Prostate gland (tissue), 2 donors: ENCODE measurements around the gene AUTS2. TPM values are rescaled to one million over a fixed set of nuclear protein-coding genes. Genes with fewer than 3 reads are reported as not detected.

Source experiments
- DNase-seq: peaks from one replicate; pipeline ENCODE4 v3.0.0-alpha.2; 2019; ENCODE audit warnings: low spot score
- H3K27ac ChIP-seq, 2 donors: fragments of 200-600 bp; sonication (generic); 2 replicates each; pipeline ENCODE4 v1.5.1; 2017 to 2019
- H3K27me3 ChIP-seq: fragments of 200-600 bp; sonication (generic); replicated peaks from 2 replicates; pipeline ENCODE4 v1.5.1; 2019; ENCODE audit not compliant: insufficient read depth
- H3K36me3 ChIP-seq, 2 donors: fragments of 200-600 bp; sonication (generic); 1 replicate in 1 of 2; 2 replicates in 1 of 2; pipeline versions ENCODE4 v1.5.1 to v1.8.1; 2017 to 2019
- H3K4me1 ChIP-seq: fragments of 200-600 bp; sonication (generic); replicated peaks from 2 replicates; pipeline ENCODE4 v1.5.1; 2019
- H3K4me3 ChIP-seq, 2 donors: fragments of 200-600 bp; sonication (generic); 2 replicates each; pipeline ENCODE4 v1.5.1; 2017 to 2019
- H3K9me3 ChIP-seq: fragments of 200-600 bp; sonication (generic); 2 replicates; pipeline ENCODE4 v1.5.1; 2017
- CTCF ChIP-seq, 4 experiments: fragments of 200-600 bp in 2 of 4; fragments of 450-650 bp in 2 of 4; sonication (generic) in 2 of 4; IDR thresholded peaks; 1 replicate in 3 of 4; 2 replicates in 1 of 4; pipeline ENCODE4 v1.5.1; 2016 to 2019; ENCODE audit warnings: antibody characterized with exemption in 4 of 4, mild to moderate bottlenecking in 2 of 4, moderate library complexity in 2 of 4
- POLR2A ChIP-seq: fragments of 450-650 bp; IDR thresholded peaks from one replicate; pipeline ENCODE4 v1.6.1; 2016; ENCODE audit warnings: antibody characterized with exemption, mild to moderate bottlenecking
- POLR2AphosphoS5 ChIP-seq: sonication (generic); formaldehyde crosslinking; IDR thresholded peaks from one replicate; pipeline ENCODE4 v1.6.1; 2017; ENCODE audit warnings: antibody characterized with exemption
- WGBS: methylation state at CpG from one replicate; pipeline ENCODE4 v1.1.5; 2018; 5-methylcytosine and 5-hydroxymethylcytosine counted together
- intact Hi-C: fragments of 100-400 bp; cut with DNase I; formaldehyde crosslinking; loops from one replicate; pipeline ENCODE4 v1.14.2; 2022
- total RNA-seq, 2 donors: library from RNA; depleted of rRNA; stranded (reverse); fragments of >200 nt; gene quantifications; one replicate each; pipeline ENCODE4 v1.1.0, GENCODE V29; 2016

Gene AUTS2
- total RNA-seq, 2 donors from 2014 or later = 25.0 to 55.2 TPM

- no peaks in the 10 kb centered on the region for H3K4me1 ChIP-seq
- intact Hi-C loops = no loop called here
- no peak for DNase-seq
- no peaks in the 10 kb centered on the region for H3K36me3 ChIP-seq
- H3K9me3 ChIP-seq = no peaks in the 10 kb centered on the region
- H3K27ac ChIP-seq = no peak overlapping the region
- no peaks in the 10 kb centered on the region for H3K27me3 ChIP-seq
- H3K4me3 ChIP-seq = no peak overlapping the region
- TF ChIP-seq POLR2A (no peak), POLR2AphosphoS5 (no peak), CTCF (IDR thresholded peaks at IDR 0.05) (no peak)
Measured at GRCh38 chr7:69903410-69903809, 305.1 kb downstream of the AUTS2 start.

DNA sequence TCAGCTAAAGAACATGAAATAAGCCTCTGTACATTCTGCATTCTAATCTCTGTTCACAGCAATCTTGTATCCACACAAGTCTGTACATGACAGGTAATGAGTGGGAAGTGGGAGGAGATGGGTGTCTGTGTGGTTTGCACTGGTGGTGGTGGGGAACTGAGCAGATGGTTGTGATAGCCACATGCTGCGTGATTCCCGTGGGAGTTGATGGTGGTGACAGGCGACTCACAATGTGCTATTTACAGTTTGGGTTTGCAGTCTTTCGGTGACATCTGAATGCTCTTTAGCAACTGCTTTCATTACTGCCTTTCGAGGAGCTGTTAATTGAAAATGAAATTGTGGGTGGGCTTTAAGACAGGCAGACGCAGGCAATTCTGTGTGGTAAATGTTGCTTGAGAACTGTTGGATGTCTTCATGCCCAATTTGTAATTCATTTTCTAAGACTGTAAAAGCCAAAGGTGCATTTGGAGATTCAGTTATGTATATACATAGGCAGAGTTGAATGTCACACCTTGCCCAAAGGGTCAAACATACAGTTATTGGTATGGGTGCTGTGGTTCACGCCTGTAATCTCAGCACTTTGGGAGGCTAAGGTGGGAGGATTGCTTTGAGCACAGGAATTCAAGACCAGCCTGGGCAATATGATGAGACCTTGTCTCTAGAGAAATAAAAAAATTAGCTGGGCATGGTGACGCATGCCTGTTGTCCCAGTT is 308.2 kb downstream of the AUTS2 start:
- H3K27me3 ChIP-seq = no peaks in the 10 kb centered on the region
- no peak for TF ChIP-seq POLR2A
- no peak for TF ChIP-seq POLR2AphosphoS5
- TF ChIP-seq CTCF (IDR thresholded peaks at IDR 0.05) = no peak
- H3K9me3 ChIP-seq = no peaks in the 10 kb centered on the region
- WGBS = 86% methylated on average over 8 of the region's 8 CpGs
- no peaks in the 10 kb centered on the region for H3K36me3 ChIP-seq
- H3K4me1 ChIP-seq = no peaks in the 10 kb centered on the region
- no peak for DNase-seq
- intact Hi-C loops = no loop called here
- no peak overlapping the region for H3K4me3 ChIP-seq
- no peak overlapping the region for H3K27ac ChIP-seq

DNA sequence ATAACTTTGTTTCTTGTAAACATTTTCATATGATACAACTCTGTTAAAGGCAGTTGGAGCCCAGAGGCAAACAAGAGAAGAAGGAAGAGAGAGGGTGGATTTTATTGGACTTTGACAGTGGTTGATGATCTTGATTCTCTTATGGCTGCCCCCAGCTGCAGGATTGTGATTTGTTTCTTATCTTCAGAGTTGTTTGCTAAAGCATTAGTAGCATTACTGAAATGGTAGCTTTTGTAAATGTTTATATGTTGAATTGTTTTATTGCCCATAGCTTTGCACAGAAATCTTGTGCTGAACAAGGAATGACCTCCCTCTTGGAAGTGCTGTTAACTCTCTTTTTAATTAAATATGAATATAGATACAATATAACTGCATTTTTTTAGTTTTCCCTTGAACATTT is 309.4 kb downstream of the AUTS2 start:
- TF ChIP-seq CTCF (IDR thresholded peaks at IDR 0.05) (no peak), POLR2A (no peak), POLR2AphosphoS5 (no peak)
- H3K27ac ChIP-seq = no peak overlapping the region
- H3K4me3 ChIP-seq = no peak overlapping the region
- no peaks in the 10 kb centered on the region for H3K9me3 ChIP-seq
- no peaks in the 10 kb centered on the region for H3K4me1 ChIP-seq
- no peak for DNase-seq
- no peaks in the 10 kb centered on the region for H3K27me3 ChIP-seq
- intact Hi-C loops = no loop called here
- H3K36me3 ChIP-seq = no peaks in the 10 kb centered on the region

DNA sequence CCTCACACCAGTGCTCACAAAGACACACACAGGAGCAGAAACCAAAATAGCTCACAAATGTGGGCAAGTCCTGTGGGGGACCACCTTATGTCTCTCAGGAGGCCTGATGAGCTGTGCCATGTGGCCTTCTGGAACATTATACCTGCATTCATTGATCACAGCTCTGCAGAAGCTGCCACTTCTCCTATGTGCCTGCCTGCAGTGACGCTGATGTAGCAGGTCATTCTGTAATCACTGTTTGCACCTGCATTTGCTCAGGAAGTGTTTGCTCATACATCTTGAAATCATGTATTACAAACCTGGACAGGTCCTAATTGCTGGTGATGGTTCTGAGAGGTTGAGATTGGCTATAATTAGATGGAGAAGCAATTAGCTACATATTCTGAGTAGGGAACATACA is 310.2 kb downstream of the AUTS2 start:
- 88% methylated on average over 1 of the region's 1 CpG for WGBS
- H3K36me3 ChIP-seq = no peaks in the 10 kb centered on the region
- intact Hi-C loops = no loop called here
- H3K9me3 ChIP-seq = no peaks in the 10 kb centered on the region
- H3K27ac ChIP-seq = no peak overlapping the region
- no peak overlapping the region for H3K4me3 ChIP-seq
- H3K27me3 ChIP-seq = no peaks in the 10 kb centered on the region
- TF ChIP-seq CTCF (IDR thresholded peaks at IDR 0.05) (no peak), POLR2A (no peak), POLR2AphosphoS5 (no peak)
- no peaks in the 10 kb centered on the region for H3K4me1 ChIP-seq
- no peak for DNase-seq

DNA sequence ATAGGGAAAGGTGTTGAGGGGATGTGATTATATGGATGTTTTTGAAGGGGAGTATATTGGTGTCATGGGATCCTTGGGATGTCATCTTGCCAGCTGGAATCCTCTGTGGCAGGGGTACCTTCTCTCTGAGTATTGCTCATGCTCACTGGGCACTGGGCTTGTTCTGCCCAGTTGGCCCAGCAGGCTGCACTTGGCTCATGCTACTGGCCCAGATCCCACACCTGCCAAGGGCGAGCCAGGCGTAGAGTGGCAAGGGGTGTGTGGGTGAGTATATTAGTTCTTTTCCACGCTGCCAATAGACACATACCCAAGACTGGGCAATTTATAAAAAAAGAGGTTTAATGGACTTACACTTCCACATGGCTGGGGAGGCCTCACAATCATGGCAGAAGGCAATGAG is 311.9 kb downstream of the AUTS2 start:
- Histone ChIP-seq H3K27ac (no peak overlapping the region), H3K4me1 (no peaks in the 10 kb centered on the region), H3K36me3 (no peaks in the 10 kb centered on the region), H3K9me3 (no peaks in the 10 kb centered on the region), H3K27me3 (no peaks in the 10 kb centered on the region), H3K4me3 (no peak overlapping the region)
- no peak for DNase-seq
- no peak for TF ChIP-seq POLR2AphosphoS5
- no peak for TF ChIP-seq POLR2A
- no peak for TF ChIP-seq CTCF (IDR thresholded peaks at IDR 0.05)
- 72% methylated on average over 3 of the region's 3 CpGs for WGBS
- intact Hi-C loops = no loop called here
